Aorta (tissue), 5 donors: ENCODE results near the gene LRCOL1. TPM values are rescaled to one million over a fixed set of nuclear protein-coding genes. Genes with fewer than 3 reads are reported as not detected.

Experiments
- ATAC-seq: fragments of 200-7000 bp; cut with Tn5 transposase; one replicate; pipeline ENCODE4 v1.9.1; 2022; ENCODE audit warnings: moderate library complexity; ENCODE audit not compliant: low FRiP score
- DNase-seq, 2 donors: peaks; one replicate each; pipeline ENCODE4 v3.0.0-alpha.2; 2020
- H3K27ac ChIP-seq, 2 donors: one replicate each; pipeline ENCODE4 v1.5.1; 2013; ENCODE audit warnings: low read length in 2 of 2, mild to moderate bottlenecking in 2 of 2, moderate library complexity in 2 of 2, control low read depth in 1 of 2, inconsistent platforms in 1 of 2, low read depth in 1 of 2
- H3K27me3 ChIP-seq, 2 donors: one replicate each; pipeline ENCODE4 v1.6.1; 2013; ENCODE audit warnings: control low read depth in 1 of 2, low read length in 1 of 2, mild to moderate bottlenecking in 1 of 2, moderate library complexity in 1 of 2; ENCODE audit not compliant: insufficient read depth in 2 of 2, control insufficient read depth in 1 of 2
- H3K36me3 ChIP-seq, 2 donors: one replicate each; pipeline ENCODE4 v1.6.1; 2013; ENCODE audit warnings: control low read depth in 1 of 2, low read length in 1 of 2, mild to moderate bottlenecking in 1 of 2; ENCODE audit not compliant: insufficient read depth in 2 of 2, control insufficient read depth in 1 of 2
- H3K4me1 ChIP-seq, 2 donors: one replicate each; pipeline ENCODE4 v1.6.1; 2013; ENCODE audit warnings: low read length in 2 of 2, control low read depth in 1 of 2, mild to moderate bottlenecking in 1 of 2, moderate library complexity in 1 of 2; ENCODE audit not compliant: insufficient read depth in 2 of 2, control insufficient read depth in 1 of 2
- H3K4me3 ChIP-seq, 2 donors: one replicate each; pipeline ENCODE4 v1.5.1; 2013; ENCODE audit warnings: low read length in 2 of 2, control low read depth in 1 of 2, mild to moderate bottlenecking in 1 of 2
- H3K9me3 ChIP-seq: one replicate; pipeline ENCODE4 v1.6.1; 2013; ENCODE audit warnings: mild to moderate bottlenecking, low read length; ENCODE audit not compliant: control insufficient read depth
- WGBS, 2 donors: extraction: QIAGEN DNeasy Blood & Tissue Kit; methylation state at CpG; one replicate each; pipeline ENCODE4 v1.1.7; 2013; 5-methylcytosine and 5-hydroxymethylcytosine counted together
- intact Hi-C, 2 donors: fragments of 100-400 bp; cut with DNase I; formaldehyde crosslinking; loops; one replicate each; pipeline versions ENCODE4 v1.14.2 to v1.15.0; 2022
- polyA plus RNA-seq, 2 donors: library from polyadenylated mRNA; stranded (reverse); fragments of 200-250 nt; gene quantifications; one replicate each; pipeline ENCODE4 v1.2.3, GENCODE V29; 2013
- total RNA-seq, 2 donors: library from RNA; stranded (reverse); fragmentation: NEBNext Ultra II Directional; extraction: Animal tissue kit (Norgen Biotek cat#: 25700); gene quantifications; one replicate each; pipeline ENCODE4 v1.2.1, GENCODE V29; 2021
- donor health status: healthy with polysubstance abuse.
- donor health status: Bipolar disorder and iron deficiency.
- donor health status: DM: no; HTN: no; CAD: no.
- donor health status: DM: no; HTN: no; CAD: no.
- donor health status: DM: yes; HTN: yes; CAD: no.

The LRCOL1 gene
- total and polyA plus RNA-seq, 4 donors = 0.59 to 1.2 TPM; not detected in 2

DNA sequence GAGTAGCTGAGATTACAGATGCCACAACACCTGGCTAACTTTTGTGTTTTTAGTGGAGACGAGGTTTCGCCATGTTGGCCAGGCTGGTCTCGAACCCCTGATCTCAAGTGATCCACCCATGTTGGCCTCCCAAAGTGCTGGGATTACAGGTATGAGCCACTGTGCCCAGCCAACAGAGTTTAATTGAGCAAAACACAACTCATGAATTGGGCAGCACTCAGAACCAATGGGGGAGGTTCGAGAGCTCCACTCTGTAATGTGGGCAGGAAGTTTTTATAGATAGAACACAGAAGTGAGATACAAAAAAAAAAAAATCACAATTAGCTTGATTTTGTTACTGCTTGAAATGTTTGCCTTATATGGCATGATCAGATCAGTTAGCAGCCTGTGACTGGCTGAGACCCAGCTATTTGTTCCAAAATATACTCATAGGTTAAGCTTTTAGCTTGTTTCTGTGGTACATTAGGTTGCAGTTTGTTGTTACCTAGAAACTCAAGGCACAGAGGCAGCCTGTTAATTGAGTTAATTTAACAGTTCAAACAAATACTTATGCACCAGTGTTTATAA lies 6.8 kb upstream of the LRCOL1 start:
- intact Hi-C loops = no loop called here
- Histone ChIP-seq H3K27ac (no peak overlapping the region), H3K27me3 (no peaks in the 10 kb centered on the region), H3K4me1 (no peaks in the 10 kb centered on the region), H3K9me3 (peaks cover 2% of the 10 kb centered on the region), H3K4me3 (no peak overlapping the region), H3K36me3 (no peaks in the 10 kb centered on the region)
- DNase-seq (no peak), ATAC-seq (no peak)
- WGBS, 2 donors = 86 to 87% methylated on average over 4 of the region's 4 CpGs

DNA sequence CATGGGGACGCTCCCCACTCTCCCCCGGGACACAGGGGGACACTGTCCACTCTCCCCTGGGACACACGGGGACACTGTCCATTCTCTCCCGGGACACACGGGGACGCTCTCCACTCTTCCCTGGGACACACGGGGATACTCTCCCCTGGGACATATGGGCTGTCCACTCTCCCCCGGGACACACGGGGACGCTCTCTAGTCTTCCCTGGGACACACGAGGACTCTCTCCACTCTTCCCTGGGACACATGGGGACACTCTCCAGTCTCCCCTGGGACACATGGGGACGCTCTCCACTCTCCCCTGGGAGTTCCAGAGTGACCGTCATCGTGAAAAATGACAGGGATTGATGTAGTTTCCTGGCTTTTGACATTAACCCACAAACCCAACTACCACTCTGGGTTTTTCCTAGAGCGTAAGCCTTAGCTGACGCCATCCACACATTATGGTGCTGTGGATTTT lies 5.2 kb upstream of the LRCOL1 start:
- Histone ChIP-seq H3K27me3 (no peaks in the 10 kb centered on the region), H3K4me3 (no peak overlapping the region), H3K9me3 (peaks cover 4% of the 10 kb centered on the region), H3K27ac (no peak overlapping the region), H3K36me3 (no peaks in the 10 kb centered on the region), H3K4me1 (no peaks in the 10 kb centered on the region)
- DNase-seq = no peak
- 69 to 74% methylated on average over 16 of the region's 16 CpGs for WGBS, 2 donors
- ATAC-seq = no peak
- intact Hi-C loops = loop anchor here in 1 of 2 donors (2.0 kb wide), 2 partner anchors 201 to 461 kb away; no protein-coding TSS in a partner anchor

DNA sequence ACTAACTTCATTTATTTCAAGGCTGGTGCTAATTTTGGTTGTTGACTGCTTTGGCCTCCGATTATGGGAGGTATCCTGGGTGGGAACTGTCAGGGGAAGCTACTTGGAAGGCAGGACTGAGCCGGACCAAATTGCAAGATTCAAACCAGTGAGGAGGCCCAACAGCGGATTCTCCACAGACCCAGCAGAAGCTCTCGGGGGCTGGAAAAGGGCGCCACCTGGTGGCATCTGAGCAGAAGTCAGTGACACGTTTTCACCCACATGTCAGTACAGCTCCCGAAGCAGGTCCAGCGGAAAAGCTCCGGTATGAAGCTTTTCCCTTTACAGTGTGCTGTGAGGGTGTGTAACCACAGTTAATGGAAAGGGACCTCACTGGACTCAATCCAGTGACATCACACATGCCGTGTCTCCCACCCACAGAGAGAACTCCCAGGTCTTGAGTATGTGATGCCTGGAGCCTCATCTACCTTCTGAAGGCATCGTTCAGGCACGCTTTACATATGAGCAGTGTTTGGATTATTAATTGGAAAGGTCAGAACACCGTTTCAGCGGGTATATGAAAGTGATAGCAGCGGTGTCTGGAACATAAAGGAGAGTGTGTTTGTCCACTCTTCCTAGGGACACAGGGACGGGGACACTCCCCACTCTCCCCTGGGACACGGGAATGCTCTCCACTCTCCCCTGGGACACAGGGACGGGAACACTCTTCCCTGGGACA lies 4.6 kb upstream of the LRCOL1 start:
- peak; percentile 86 to 94 for DNase-seq
- intact Hi-C loops = loop anchor here (2.0 to 5.0 kb wide), 3 partner anchors 200 to 460 kb away; no protein-coding TSS in a partner anchor
- H3K36me3 ChIP-seq = no peaks in the 10 kb centered on the region
- no peak overlapping the region for H3K4me3 ChIP-seq
- H3K27ac ChIP-seq = no peak overlapping the region
- no peaks in the 10 kb centered on the region for H3K4me1 ChIP-seq
- H3K27me3 ChIP-seq = no peaks in the 10 kb centered on the region
- ATAC-seq = peak; percentile 87
- 22 to 23% methylated on average over 18 of the region's 18 CpGs for WGBS, 2 donors
- H3K9me3 ChIP-seq = peaks cover 4% of the 10 kb centered on the region

DNA sequence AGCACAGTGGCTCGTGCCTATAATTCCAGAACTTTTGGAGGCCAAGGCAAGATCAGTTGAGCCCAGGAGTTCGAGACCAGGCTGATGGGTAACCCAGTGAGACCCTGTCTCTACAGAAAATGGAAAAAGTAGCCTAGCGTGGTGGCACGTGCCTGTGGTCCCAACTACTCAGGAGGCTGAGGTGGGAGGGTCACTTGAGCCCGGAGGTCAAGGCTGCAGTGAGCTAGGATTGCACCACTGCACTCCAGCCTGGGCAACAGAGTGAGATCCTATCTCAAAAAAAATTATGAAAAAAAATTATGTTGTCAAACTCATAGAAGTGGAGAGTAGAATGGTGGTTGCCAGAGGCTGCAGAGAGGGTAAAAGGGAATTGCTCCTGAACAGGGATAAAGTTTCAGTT lies 3.6 kb upstream of the LRCOL1 start:
- H3K4me3 ChIP-seq = no peak overlapping the region
- H3K9me3 ChIP-seq = peaks cover 4% of the 10 kb centered on the region
- intact Hi-C loops = loop anchor here (2.0 to 5.0 kb wide), 3 partner anchors 199 to 459 kb away; no protein-coding TSS in a partner anchor
- no peaks in the 10 kb centered on the region for H3K27me3 ChIP-seq
- no peak for DNase-seq
- ATAC-seq = no peak
- no peak overlapping the region for H3K27ac ChIP-seq
- H3K4me1 ChIP-seq = no peaks in the 10 kb centered on the region
- H3K36me3 ChIP-seq = no peaks in the 10 kb centered on the region
- 75 to 81% methylated on average over 5 of the region's 5 CpGs for WGBS, 2 donors

DNA sequence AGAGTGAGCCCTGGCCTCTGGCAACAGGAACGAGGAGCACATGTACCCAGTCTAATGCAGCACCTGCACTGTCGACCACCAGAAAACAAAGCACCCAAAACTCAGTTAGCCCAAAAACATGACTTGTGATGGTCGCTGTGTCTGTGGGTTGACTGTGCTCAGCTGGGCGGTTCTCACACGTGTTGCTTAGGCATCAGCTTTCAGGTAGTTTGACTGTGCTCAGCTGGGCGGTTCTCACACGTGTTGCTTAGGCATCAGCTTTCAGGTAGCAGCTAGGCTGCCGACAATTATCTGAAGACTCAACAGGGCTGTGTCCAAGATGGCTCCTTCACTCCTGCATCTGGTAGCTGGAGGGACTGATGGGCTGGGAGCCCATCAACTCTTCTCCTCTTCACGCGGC lies 1.2 kb upstream of the LRCOL1 start:
- intact Hi-C loops = loop anchor here in 1 of 2 donors (2.0 to 5.0 kb wide), 2 partner anchors 195 to 454 kb away; no protein-coding TSS in a partner anchor
- Histone ChIP-seq H3K4me3 (no peak overlapping the region), H3K27me3 (no peaks in the 10 kb centered on the region), H3K4me1 (no peaks in the 10 kb centered on the region), H3K9me3 (peaks cover 2% of the 10 kb centered on the region), H3K36me3 (no peaks in the 10 kb centered on the region), H3K27ac (no peak overlapping the region)
- ATAC-seq (no peak), DNase-seq (no peak)
- WGBS, 2 donors = 95% methylated on average over 10 of the region's 10 CpGs

DNA sequence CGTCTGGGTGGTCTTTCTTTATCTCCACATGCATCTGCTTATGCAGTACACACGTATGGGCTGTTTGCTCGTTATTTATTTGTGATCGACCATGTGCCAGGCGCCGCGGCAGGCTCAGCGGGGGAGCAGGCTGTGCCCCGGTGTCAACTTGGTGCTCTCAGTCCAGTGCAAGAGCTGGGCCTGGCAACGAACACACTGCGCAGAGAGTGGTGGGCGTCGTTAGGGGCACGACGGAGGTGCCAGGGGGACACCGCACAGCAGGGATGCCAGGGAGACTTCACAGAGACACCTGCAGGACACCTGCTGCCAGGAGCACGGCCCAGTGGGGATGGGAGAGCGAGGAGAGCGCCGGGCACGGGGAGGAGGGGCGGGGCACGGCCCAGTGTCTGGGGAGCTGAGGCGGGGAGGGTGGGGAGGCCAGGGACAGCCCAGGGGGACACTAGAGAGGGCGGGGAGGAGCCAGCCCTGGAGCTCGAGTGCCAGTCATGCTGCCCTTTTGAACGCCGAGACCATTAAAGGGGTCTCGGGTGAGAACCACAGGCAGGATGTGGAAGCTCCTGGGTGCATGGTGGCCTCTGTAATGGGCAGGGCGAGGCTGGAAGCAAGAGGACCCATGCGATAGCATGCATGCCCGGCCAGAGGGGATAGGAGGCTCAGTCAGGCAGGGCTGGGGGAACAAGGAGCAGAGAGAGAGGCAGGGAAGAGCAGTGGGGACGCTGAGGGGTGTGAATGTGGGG lies 652 bp upstream of the LRCOL1 start:
- H3K36me3 ChIP-seq = no peaks in the 10 kb centered on the region
- H3K27ac ChIP-seq = no peak overlapping the region
- peaks cover 2% of the 10 kb centered on the region for H3K9me3 ChIP-seq
- no peaks in the 10 kb centered on the region for H3K4me1 ChIP-seq
- intact Hi-C loops = loop anchor here in 1 of 2 donors (2.0 to 5.0 kb wide), 2 partner anchors 194 to 454 kb away; no protein-coding TSS in a partner anchor
- 73 to 79% methylated on average over 33 of the region's 33 CpGs for WGBS, 2 donors
- no peak for DNase-seq
- no peak overlapping the region for H3K4me3 ChIP-seq
- no peaks in the 10 kb centered on the region for H3K27me3 ChIP-seq
- ATAC-seq = no peak

DNA sequence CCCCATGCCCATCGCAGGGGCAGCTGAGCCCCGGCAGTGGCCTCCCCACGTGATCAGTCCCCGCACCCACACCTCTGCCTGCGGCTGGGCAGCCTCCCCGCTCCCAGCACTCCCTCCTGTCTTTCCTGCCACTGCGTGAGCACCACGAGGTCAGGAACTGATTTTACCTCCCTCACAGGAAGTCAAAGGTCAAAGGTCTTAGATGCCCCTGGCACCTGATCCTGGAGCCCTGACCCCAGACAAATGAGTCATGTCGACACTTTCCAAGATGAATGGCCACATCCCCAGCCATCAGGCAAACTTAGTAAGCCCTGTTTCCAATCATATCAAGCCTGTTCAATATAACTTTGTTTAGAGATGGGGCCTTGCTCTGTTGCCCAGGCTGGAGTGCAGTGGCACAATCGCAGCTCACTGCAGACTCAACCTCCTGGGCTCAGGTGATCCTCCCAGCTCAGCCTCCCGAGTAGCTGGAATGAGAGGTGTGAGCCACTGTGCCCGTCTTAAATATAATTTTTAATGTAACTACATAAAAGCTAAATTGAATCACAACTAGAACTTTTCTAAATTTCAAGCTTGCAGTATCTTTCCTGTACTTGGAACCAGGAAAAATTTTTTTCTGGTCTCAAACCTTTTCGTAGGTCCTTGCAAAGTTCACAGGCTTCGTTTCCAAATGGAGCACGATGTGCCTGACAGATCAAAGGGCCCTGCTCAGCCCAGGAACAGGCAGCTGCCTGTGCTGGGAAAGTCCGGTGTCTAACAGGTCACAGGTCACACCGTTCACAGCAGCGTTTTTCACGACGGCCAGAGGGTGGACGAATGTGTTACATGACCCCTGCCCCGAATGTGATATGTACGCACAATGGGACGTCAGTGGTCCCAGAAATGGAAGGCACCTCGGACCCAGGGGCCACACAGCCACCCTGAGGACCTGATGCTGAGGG lies 1.9 kb downstream of the LRCOL1 start:
- ATAC-seq = no peak

DNA sequence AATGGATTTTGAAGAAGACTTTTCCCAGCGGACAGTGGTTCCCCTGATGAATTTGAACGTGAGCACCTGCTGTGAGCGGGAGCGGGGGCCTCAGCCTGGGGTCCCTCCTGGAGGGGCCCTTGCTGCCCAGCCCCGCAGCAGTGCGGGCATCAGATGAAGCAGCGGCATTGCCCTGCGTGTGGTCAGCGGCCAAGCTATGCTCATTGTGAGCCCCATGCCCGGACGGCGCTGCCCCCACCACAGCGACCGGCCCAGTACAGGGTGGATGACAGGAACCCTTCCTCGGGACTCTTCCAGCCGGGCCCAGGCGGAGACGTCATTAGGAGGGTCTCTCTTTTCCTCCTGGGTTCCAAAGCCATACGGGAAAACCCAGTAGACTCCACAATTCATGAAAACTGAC lies 3.5 kb downstream of the LRCOL1 start:
- ATAC-seq (no peak), DNase-seq (peak in 1 of 2 donors; percentile 71)
- 62 to 69% methylated on average over 19 of the region's 19 CpGs for WGBS, 2 donors
- H3K4me3 ChIP-seq = no peak overlapping the region
- no peaks in the 10 kb centered on the region for H3K36me3 ChIP-seq
- H3K4me1 ChIP-seq = no peaks in the 10 kb centered on the region
- no peaks in the 10 kb centered on the region for H3K27me3 ChIP-seq
- H3K27ac ChIP-seq = no peak overlapping the region
- intact Hi-C loops = no loop called here
- peaks cover 2% of the 10 kb centered on the region for H3K9me3 ChIP-seq

More for the DNA sequence above, 1.9 kb downstream of the LRCOL1 start:
- Histone ChIP-seq H3K27me3 (no peaks in the 10 kb centered on the region), H3K9me3 (peaks cover 2% of the 10 kb centered on the region), H3K4me1 (no peaks in the 10 kb centered on the region), H3K36me3 (no peaks in the 10 kb centered on the region), H3K4me3 (no peak overlapping the region), H3K27ac (no peak overlapping the region)
- WGBS, 2 donors = 52 to 53% methylated on average over 25 of the region's 25 CpGs
- intact Hi-C loops = no loop called here
- DNase-seq = no peak
